WTC11 (cell line): Measurements from ENCODE around the gene AIG1. TPM values are rescaled to one million over a fixed set of nuclear protein-coding genes. Genes with fewer than 3 reads are reported as not detected.

Experiments
- ATAC-seq: fragments of 200-7000 bp; cut with Tn5 transposase; 2 replicates; pipeline ENCODE4 v1.10.0; 2021; ENCODE audit warnings: mild to moderate bottlenecking, moderate library complexity
- CTCF ChIA-PET: fragments of 300-600 bp; sonication (Branson Sonifier 250); formaldehyde crosslinking; loops from one replicate; lab custom pipeline; 2021; ENCODE audit warnings: antibody characterized with exemption; lab: Charles Lee
- POLR2A ChIA-PET: fragments of 350-600 bp; sonication (Branson Sonifier 250); formaldehyde crosslinking; loops from one replicate; lab custom pipeline; 2021; ENCODE audit warnings: antibody characterized with exemption; lab: Charles Lee
- DNase-seq: peaks from one replicate; pipeline ENCODE4 v3.0.0; 2021; ENCODE audit warnings: low spot score
- H3K27ac Mint-ChIP-seq: 2 replicates; pipeline ENCODE4 v1.8.0; 2021; ENCODE audit warnings: mixed read lengths
- H3K27me3 Mint-ChIP-seq: 2 replicates; pipeline ENCODE4 v1.8.0; 2021; ENCODE audit warnings: low read depth, mild to moderate bottlenecking, moderate library complexity, mixed read lengths
- H3K36me3 Mint-ChIP-seq: 2 replicates; pipeline ENCODE4 v1.8.0; 2021; ENCODE audit warnings: mixed read lengths
- H3K4me1 Mint-ChIP-seq: 2 replicates; pipeline ENCODE4 v1.8.0; 2022; ENCODE audit warnings: mixed read lengths
- H3K4me3 Mint-ChIP-seq: 2 replicates; pipeline ENCODE4 v1.8.0; 2021; ENCODE audit warnings: mild to moderate bottlenecking, moderate library complexity, mixed read lengths
- H3K9me3 Mint-ChIP-seq: 2 replicates; pipeline ENCODE4 v1.8.0; 2021; ENCODE audit warnings: mixed read lengths
- CBFB ChIP-seq: sonication (generic); formaldehyde crosslinking; IDR thresholded peaks from 2 replicates; pipeline ENCODE4 v1.8.1; 2022; ENCODE audit warnings: mild to moderate bottlenecking, low read depth, missing genetic modification reagents
- NFE2L1 ChIP-seq: sonication (generic); formaldehyde crosslinking; IDR thresholded peaks from 2 replicates; pipeline ENCODE4 v1.8.1; 2023; ENCODE audit warnings: missing genetic modification reagents
- TEAD1 ChIP-seq: sonication (generic); formaldehyde crosslinking; IDR thresholded peaks from 2 replicates; pipeline ENCODE4 v1.8.0; 2022; ENCODE audit warnings: mild to moderate bottlenecking, missing genetic modification reagents
- TP53 ChIP-seq: sonication (generic); formaldehyde crosslinking; IDR thresholded peaks from 2 replicates; pipeline ENCODE4 v1.8.1; 2023; ENCODE audit warnings: mild to moderate bottlenecking, missing genetic modification reagents
- ZBTB21 ChIP-seq: sonication (generic); formaldehyde crosslinking; IDR thresholded peaks from 2 replicates; pipeline ENCODE4 v1.8.1; 2023; ENCODE audit warnings: mild to moderate bottlenecking, missing genetic modification reagents, borderline replicate concordance
- ZNF219 ChIP-seq: sonication (generic); formaldehyde crosslinking; IDR thresholded peaks from 2 replicates; pipeline ENCODE4 v1.8.0; 2023; ENCODE audit warnings: missing genetic modification reagents, mild to moderate bottlenecking, borderline replicate concordance
- ZNF232 ChIP-seq: sonication (generic); formaldehyde crosslinking; IDR thresholded peaks from 2 replicates; pipeline ENCODE4 v1.8.0; 2022; ENCODE audit warnings: mild to moderate bottlenecking, missing genetic modification reagents
- ZNF423 ChIP-seq: fragments of 250-450 bp; sonication (Bioruptor Pico); IDR thresholded peaks from 2 replicates; pipeline ENCODE4 v2.1.2; 2022; ENCODE audit warnings: mild to moderate bottlenecking, moderate library complexity
- total RNA-seq: library from RNA; stranded (reverse); gene quantifications from 3 replicates; pipeline ENCODE4 v1.2.3, GENCODE V29; 2021
- TF ChIP-seq, protein P1 (sequence below): fragments of 250-450 bp; sonication (Bioruptor Pico); IDR thresholded peaks from 2 replicates; pipeline ENCODE4 v1.9.0; 2021; ENCODE audit warnings: mild to moderate bottlenecking
- TF ChIP-seq, protein P2 (sequence below): fragments of 200-600 bp; IDR thresholded peaks from 2 replicates; pipeline ENCODE4 v1.8.0; 2022; ENCODE audit warnings: antibody characterized with exemption
- TF ChIP-seq, protein P3 (sequence below): sonication (generic); formaldehyde crosslinking; IDR thresholded peaks from 2 replicates; pipeline ENCODE4 v1.8.1; 2022; ENCODE audit warnings: low read depth, missing genetic modification reagents, borderline replicate concordance
- TF ChIP-seq, protein P4 (sequence below): sonication (generic); formaldehyde crosslinking; IDR thresholded peaks from 2 replicates; pipeline ENCODE4 v1.8.1; 2023; ENCODE audit warnings: mild to moderate bottlenecking, missing genetic modification reagents
- TF ChIP-seq, protein P5 (sequence below): sonication (generic); formaldehyde crosslinking; IDR thresholded peaks from 2 replicates; pipeline ENCODE4 v1.8.0; 2022; ENCODE audit warnings: missing genetic modification reagents
- TF ChIP-seq, protein P6 (sequence below): fragments of 250-450 bp; sonication (Bioruptor Pico); IDR thresholded peaks from 2 replicates; pipeline ENCODE4 v1.9.0; 2021; ENCODE audit warnings: mild to moderate bottlenecking, borderline replicate concordance
- TF ChIP-seq, protein P7 (sequence below): sonication (generic); formaldehyde crosslinking; IDR thresholded peaks from 2 replicates; pipeline ENCODE4 v1.8.0; 2023; ENCODE audit warnings: missing genetic modification reagents
- TF ChIP-seq, protein P8 (sequence below): sonication (generic); formaldehyde crosslinking; IDR thresholded peaks from 2 replicates; pipeline ENCODE4 v1.8.0; 2023; ENCODE audit warnings: mild to moderate bottlenecking, missing genetic modification reagents

The AIG1 gene
- total RNA-seq, 1 experiment from 2014 or later: 38.8 TPM

DNA sequence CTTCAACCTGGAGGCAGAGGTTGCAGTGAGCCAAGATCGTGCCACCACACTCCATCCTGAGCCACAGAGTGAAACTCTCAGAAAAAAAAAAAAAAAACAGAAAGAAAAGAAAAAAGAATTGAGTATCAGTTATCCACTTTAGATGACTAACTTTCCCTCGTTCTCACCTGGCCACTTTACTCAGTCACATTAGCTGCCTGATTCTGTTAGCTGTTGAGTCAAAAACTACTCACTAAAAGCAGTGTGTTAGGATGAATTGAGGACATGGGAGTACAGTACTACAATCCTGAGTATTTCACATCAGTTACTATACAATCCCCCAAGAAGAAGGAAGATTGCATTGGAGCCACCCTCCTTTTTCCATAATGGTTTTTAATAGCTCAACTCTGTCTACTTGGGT lies 275.2 kb downstream of the AIG1 start:
- CTCF ChIA-PET: interaction anchor here (1.1 to 4.3 kb wide), 4 partner anchors 91 to 861 kb away, joined by 3 to 68 read pairs (median 16); no protein-coding TSS in a partner anchor
- POLR2A ChIA-PET: no interaction called here
- no peaks in the 10 kb centered on the region for H3K27me3 Mint-ChIP-seq
- TF ChIP-seq, protein P1, sequence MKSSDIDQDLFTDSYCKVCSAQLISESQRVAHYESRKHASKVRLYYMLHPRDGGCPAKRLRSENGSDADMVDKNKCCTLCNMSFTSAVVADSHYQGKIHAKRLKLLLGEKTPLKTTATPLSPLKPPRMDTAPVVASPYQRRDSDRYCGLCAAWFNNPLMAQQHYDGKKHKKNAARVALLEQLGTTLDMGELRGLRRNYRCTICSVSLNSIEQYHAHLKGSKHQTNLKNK (CRISPR knock-in tag): no peak
- TF ChIP-seq, protein P2, sequence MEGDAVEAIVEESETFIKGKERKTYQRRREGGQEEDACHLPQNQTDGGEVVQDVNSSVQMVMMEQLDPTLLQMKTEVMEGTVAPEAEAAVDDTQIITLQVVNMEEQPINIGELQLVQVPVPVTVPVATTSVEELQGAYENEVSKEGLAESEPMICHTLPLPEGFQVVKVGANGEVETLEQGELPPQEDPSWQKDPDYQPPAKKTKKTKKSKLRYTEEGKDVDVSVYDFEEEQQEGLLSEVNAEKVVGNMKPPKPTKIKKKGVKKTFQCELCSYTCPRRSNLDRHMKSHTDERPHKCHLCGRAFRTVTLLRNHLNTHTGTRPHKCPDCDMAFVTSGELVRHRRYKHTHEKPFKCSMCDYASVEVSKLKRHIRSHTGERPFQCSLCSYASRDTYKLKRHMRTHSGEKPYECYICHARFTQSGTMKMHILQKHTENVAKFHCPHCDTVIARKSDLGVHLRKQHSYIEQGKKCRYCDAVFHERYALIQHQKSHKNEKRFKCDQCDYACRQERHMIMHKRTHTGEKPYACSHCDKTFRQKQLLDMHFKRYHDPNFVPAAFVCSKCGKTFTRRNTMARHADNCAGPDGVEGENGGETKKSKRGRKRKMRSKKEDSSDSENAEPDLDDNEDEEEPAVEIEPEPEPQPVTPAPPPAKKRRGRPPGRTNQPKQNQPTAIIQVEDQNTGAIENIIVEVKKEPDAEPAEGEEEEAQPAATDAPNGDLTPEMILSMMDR: no peak
- TF ChIP-seq, protein P3, sequence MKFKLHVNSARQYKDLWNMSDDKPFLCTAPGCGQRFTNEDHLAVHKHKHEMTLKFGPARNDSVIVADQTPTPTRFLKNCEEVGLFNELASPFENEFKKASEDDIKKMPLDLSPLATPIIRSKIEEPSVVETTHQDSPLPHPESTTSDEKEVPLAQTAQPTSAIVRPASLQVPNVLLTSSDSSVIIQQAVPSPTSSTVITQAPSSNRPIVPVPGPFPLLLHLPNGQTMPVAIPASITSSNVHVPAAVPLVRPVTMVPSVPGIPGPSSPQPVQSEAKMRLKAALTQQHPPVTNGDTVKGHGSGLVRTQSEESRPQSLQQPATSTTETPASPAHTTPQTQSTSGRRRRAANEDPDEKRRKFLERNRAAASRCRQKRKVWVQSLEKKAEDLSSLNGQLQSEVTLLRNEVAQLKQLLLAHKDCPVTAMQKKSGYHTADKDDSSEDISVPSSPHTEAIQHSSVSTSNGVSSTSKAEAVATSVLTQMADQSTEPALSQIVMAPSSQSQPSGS (CRISPR knock-in tag): no peak
- TF ChIP-seq TP53 (CRISPR knock-in tag) (no peak), ZBTB21 (CRISPR knock-in tag) (no peak)
- DNase-seq (no peak), ATAC-seq (no peak)
- H3K27ac Mint-ChIP-seq: no peak overlapping the region
- H3K36me3 Mint-ChIP-seq: no peaks in the 10 kb centered on the region
- no peak overlapping the region for H3K4me3 Mint-ChIP-seq
- H3K9me3 Mint-ChIP-seq: peaks cover 5% of the 10 kb centered on the region
- peaks cover 12% of the 10 kb centered on the region for H3K4me1 Mint-ChIP-seq

DNA sequence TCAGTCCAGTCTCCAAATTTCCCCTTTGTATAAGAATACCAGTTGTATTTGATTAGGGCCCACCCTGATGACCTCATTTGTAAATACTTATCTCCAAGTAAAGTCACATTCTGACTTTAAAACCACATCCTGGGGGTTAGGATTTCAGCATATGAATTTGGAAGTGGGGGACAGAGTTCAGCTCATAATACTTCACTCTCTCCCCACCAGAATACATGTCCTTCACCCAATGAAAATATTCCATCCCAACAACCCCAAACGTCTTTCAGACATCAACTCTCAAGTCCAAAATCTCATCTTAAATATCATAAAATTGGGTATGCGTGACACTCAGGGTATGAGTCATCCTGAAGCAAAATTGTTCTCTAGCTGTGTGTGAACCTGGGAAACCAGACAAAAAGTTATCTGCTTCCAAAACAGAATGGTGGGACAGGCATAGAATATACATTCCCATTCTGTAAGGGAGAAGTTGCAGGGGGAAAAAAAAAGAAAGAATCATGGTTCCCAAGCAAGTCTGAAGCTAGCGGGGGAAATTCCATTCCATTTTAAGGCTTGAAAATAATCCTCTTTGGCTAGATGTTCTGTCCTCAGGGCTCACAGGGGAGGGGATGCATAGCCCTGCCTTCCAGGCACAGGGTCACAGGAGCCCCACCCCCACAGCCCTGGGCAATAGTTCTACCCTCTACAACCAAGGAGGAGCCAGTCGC lies 275.9 kb downstream of the AIG1 start:
- no peak overlapping the region for H3K4me3 Mint-ChIP-seq
- ChIA-PET POLR2A (no interaction called here), CTCF (interaction anchor here (0.7 to 4.3 kb wide), 15 partner anchors 9 to 862 kb away, joined by 3 to 68 read pairs (median 5); partner anchors contain the start of genes ADAT2 and PEX3)
- 0 out of 2 replicates have a peak, but pooled peaks cover 2% of the 10 kb centered on the region for H3K36me3 Mint-ChIP-seq
- H3K27me3 Mint-ChIP-seq: no peaks in the 10 kb centered on the region
- no peaks in the 10 kb centered on the region for H3K9me3 Mint-ChIP-seq
- no peak overlapping the region for H3K27ac Mint-ChIP-seq
- ATAC-seq (peak; percentile 40; the same call in 1 of the 2 replicates), DNase-seq (no peak)
- H3K4me1 Mint-ChIP-seq: peaks cover 12% of the 10 kb centered on the region
- no peak for TF ChIP-seq ZNF423
- TF ChIP-seq, protein P4, sequence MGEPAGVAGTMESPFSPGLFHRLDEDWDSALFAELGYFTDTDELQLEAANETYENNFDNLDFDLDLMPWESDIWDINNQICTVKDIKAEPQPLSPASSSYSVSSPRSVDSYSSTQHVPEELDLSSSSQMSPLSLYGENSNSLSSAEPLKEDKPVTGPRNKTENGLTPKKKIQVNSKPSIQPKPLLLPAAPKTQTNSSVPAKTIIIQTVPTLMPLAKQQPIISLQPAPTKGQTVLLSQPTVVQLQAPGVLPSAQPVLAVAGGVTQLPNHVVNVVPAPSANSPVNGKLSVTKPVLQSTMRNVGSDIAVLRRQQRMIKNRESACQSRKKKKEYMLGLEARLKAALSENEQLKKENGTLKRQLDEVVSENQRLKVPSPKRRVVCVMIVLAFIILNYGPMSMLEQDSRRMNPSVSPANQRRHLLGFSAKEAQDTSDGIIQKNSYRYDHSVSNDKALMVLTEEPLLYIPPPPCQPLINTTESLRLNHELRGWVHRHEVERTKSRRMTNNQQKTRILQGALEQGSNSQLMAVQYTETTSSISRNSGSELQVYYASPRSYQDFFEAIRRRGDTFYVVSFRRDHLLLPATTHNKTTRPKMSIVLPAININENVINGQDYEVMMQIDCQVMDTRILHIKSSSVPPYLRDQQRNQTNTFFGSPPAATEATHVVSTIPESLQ (CRISPR knock-in tag): no peak
- no peak for TF ChIP-seq TEAD1 (CRISPR knock-in tag)
- TF ChIP-seq ZNF232 (CRISPR knock-in tag): no peak
- TF ChIP-seq, protein P5, sequence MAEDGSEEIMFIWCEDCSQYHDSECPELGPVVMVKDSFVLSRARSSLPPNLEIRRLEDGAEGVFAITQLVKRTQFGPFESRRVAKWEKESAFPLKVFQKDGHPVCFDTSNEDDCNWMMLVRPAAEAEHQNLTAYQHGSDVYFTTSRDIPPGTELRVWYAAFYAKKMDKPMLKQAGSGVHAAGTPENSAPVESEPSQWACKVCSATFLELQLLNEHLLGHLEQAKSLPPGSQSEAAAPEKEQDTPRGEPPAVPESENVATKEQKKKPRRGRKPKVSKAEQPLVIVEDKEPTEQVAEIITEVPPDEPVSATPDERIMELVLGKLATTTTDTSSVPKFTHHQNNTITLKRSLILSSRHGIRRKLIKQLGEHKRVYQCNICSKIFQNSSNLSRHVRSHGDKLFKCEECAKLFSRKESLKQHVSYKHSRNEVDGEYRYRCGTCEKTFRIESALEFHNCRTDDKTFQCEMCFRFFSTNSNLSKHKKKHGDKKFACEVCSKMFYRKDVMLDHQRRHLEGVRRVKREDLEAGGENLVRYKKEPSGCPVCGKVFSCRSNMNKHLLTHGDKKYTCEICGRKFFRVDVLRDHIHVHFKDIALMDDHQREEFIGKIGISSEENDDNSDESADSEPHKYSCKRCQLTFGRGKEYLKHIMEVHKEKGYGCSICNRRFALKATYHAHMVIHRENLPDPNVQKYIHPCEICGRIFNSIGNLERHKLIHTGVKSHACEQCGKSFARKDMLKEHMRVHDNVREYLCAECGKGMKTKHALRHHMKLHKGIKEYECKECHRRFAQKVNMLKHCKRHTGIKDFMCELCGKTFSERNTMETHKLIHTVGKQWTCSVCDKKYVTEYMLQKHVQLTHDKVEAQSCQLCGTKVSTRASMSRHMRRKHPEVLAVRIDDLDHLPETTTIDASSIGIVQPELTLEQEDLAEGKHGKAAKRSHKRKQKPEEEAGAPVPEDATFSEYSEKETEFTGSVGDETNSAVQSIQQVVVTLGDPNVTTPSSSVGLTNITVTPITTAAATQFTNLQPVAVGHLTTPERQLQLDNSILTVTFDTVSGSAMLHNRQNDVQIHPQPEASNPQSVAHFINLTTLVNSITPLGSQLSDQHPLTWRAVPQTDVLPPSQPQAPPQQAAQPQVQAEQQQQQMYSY (CRISPR knock-in tag): no peak
- no peak for TF ChIP-seq CBFB (CRISPR knock-in tag)
- no peak for TF ChIP-seq NFE2L1
- TF ChIP-seq, protein P6, sequence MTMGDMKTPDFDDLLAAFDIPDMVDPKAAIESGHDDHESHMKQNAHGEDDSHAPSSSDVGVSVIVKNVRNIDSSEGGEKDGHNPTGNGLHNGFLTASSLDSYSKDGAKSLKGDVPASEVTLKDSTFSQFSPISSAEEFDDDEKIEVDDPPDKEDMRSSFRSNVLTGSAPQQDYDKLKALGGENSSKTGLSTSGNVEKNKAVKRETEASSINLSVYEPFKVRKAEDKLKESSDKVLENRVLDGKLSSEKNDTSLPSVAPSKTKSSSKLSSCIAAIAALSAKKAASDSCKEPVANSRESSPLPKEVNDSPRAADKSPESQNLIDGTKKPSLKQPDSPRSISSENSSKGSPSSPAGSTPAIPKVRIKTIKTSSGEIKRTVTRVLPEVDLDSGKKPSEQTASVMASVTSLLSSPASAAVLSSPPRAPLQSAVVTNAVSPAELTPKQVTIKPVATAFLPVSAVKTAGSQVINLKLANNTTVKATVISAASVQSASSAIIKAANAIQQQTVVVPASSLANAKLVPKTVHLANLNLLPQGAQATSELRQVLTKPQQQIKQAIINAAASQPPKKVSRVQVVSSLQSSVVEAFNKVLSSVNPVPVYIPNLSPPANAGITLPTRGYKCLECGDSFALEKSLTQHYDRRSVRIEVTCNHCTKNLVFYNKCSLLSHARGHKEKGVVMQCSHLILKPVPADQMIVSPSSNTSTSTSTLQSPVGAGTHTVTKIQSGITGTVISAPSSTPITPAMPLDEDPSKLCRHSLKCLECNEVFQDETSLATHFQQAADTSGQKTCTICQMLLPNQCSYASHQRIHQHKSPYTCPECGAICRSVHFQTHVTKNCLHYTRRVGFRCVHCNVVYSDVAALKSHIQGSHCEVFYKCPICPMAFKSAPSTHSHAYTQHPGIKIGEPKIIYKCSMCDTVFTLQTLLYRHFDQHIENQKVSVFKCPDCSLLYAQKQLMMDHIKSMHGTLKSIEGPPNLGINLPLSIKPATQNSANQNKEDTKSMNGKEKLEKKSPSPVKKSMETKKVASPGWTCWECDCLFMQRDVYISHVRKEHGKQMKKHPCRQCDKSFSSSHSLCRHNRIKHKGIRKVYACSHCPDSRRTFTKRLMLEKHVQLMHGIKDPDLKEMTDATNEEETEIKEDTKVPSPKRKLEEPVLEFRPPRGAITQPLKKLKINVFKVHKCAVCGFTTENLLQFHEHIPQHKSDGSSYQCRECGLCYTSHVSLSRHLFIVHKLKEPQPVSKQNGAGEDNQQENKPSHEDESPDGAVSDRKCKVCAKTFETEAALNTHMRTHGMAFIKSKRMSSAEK (CRISPR knock-in tag): no peak
- TF ChIP-seq, protein P7, sequence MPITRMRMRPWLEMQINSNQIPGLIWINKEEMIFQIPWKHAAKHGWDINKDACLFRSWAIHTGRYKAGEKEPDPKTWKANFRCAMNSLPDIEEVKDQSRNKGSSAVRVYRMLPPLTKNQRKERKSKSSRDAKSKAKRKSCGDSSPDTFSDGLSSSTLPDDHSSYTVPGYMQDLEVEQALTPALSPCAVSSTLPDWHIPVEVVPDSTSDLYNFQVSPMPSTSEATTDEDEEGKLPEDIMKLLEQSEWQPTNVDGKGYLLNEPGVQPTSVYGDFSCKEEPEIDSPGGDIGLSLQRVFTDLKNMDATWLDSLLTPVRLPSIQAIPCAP: no peak
- no peak for TF ChIP-seq ZNF219 (CRISPR knock-in tag)
- TF ChIP-seq, protein P8, sequence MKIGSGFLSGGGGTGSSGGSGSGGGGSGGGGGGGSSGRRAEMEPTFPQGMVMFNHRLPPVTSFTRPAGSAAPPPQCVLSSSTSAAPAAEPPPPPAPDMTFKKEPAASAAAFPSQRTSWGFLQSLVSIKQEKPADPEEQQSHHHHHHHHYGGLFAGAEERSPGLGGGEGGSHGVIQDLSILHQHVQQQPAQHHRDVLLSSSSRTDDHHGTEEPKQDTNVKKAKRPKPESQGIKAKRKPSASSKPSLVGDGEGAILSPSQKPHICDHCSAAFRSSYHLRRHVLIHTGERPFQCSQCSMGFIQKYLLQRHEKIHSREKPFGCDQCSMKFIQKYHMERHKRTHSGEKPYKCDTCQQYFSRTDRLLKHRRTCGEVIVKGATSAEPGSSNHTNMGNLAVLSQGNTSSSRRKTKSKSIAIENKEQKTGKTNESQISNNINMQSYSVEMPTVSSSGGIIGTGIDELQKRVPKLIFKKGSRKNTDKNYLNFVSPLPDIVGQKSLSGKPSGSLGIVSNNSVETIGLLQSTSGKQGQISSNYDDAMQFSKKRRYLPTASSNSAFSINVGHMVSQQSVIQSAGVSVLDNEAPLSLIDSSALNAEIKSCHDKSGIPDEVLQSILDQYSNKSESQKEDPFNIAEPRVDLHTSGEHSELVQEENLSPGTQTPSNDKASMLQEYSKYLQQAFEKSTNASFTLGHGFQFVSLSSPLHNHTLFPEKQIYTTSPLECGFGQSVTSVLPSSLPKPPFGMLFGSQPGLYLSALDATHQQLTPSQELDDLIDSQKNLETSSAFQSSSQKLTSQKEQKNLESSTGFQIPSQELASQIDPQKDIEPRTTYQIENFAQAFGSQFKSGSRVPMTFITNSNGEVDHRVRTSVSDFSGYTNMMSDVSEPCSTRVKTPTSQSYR (CRISPR knock-in tag): no peak
